ENCODE measurements around the gene CEBPZOS.
A peak's percentile ranks its signal among the peaks of the same experiment; 100 is the strongest.

Gene CEBPZOS

GRCh38 chr2:37156857-37157714 is 39.2 kb upstream of the CEBPZOS start, which contains the start of gene EIF2AK2:
Gene EIF2AK2, minus strand, starts transcription at chr2:37156980. Its CDS starts 9,174 bp downstream, at chr2:37147806.
- TF ChIP-seq CTCF (IDR thresholded peaks at IDR 0.05): no peak

- no peak for TF ChIP-seq CTCF (IDR thresholded peaks at IDR 0.05)
These were observed 31.5 kb upstream of the CEBPZOS start for GRCh38 chr2:37164757-37165156.

- TF ChIP-seq CTCF (IDR thresholded peaks at IDR 0.05): no peak
These were observed 28.6 kb upstream of the CEBPZOS start for GRCh38 chr2:37167636-37168180.

GRCh38 chr2:37168217-37168981 is 27.9 kb upstream of the CEBPZOS start:
- TF ChIP-seq CTCF (IDR thresholded peaks at IDR 0.05): peak; percentile 71

- no peak for TF ChIP-seq CTCF (IDR thresholded peaks at IDR 0.05)
These were observed 24.7 kb upstream of the CEBPZOS start for GRCh38 chr2:37171624-37171950.

- no peak for TF ChIP-seq CTCF (IDR thresholded peaks at IDR 0.05)
These were observed 22.6 kb upstream of the CEBPZOS start for GRCh38 chr2:37173741-37174140.

- no peak for TF ChIP-seq CTCF (IDR thresholded peaks at IDR 0.05)
These were observed 16.2 kb upstream of the CEBPZOS start for GRCh38 chr2:37180006-37180639.

All from LNCAP (cell line).